Bronchial epithelial cell (primary cell): Measurements from ENCODE around the gene PTBP3. TPM values are rescaled to one million over a fixed set of nuclear protein-coding genes. Genes with fewer than 3 reads are reported as not detected.

ENCODE experiments used
- DNase-seq: peaks from one replicate; pipeline ENCODE4 v3.0.0-alpha.2; 2010; ENCODE audit warnings: low read depth
- FAIRE-seq: peaks from 2 replicates; lab custom pipeline; 2011; peaks lifted over from hg19 to GRCh38; lab: Jason Lieb, UNC
- H3K27me3 ChIP-seq: 2 replicates; pipeline ENCODE4 v1.5.1; 2011; ENCODE audit warnings: low read length; ENCODE audit not compliant: control insufficient read depth, insufficient read depth
- H3K36me3 ChIP-seq: 2 replicates; pipeline ENCODE4 v1.5.1; 2011; ENCODE audit warnings: low read length; ENCODE audit not compliant: control insufficient read depth, insufficient read depth
- H3K4me3 ChIP-seq: 2 replicates; pipeline ENCODE4 v1.5.1; 2011; ENCODE audit warnings: mild to moderate bottlenecking, low read depth, low read length, control low read depth
- total RNA-seq: library from RNA; depleted of rRNA; stranded (reverse); fragments of >200 nt; gene quantifications from 2 replicates; pipeline ENCODE4 v1.2.1, GENCODE V29; 2014
- TF ChIP-seq, protein P1 (sequence below): IDR thresholded peaks from 2 replicates; pipeline ENCODE4 v1.5.1; 2011; ENCODE audit warnings: mild to moderate bottlenecking, moderate library complexity, low read length, control low read depth, inconsistent platforms; ENCODE audit not compliant: insufficient read depth, severe bottlenecking

The PTBP3 gene
- total RNA-seq, 1 donor from 2014 or later, result 62.4 TPM

DNA sequence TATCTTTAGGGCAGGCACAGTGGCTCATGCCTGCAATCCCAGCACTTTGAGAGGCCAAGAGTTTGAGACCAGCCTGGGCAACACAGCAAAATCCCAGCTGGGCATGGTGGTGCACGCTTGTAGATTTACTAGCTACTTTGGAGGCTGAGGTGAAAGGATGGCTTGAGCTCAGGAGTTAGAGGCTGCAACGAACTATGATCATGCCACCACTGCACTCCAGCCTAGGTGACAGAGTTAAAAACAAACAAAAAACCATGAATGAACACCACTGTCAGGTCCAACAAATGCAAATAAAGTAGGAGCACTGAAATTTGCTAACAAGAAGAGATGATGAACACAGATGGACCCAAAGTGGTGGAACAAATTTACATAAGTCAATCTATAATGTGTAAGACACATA is 4.9 kb downstream of the PTBP3 start:
- DNase-seq, result no peak
- no peaks in the 10 kb centered on the region for H3K36me3 ChIP-seq
- TF ChIP-seq, protein P1, sequence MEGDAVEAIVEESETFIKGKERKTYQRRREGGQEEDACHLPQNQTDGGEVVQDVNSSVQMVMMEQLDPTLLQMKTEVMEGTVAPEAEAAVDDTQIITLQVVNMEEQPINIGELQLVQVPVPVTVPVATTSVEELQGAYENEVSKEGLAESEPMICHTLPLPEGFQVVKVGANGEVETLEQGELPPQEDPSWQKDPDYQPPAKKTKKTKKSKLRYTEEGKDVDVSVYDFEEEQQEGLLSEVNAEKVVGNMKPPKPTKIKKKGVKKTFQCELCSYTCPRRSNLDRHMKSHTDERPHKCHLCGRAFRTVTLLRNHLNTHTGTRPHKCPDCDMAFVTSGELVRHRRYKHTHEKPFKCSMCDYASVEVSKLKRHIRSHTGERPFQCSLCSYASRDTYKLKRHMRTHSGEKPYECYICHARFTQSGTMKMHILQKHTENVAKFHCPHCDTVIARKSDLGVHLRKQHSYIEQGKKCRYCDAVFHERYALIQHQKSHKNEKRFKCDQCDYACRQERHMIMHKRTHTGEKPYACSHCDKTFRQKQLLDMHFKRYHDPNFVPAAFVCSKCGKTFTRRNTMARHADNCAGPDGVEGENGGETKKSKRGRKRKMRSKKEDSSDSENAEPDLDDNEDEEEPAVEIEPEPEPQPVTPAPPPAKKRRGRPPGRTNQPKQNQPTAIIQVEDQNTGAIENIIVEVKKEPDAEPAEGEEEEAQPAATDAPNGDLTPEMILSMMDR, result no peak
- H3K27me3 ChIP-seq, result no peaks in the 10 kb centered on the region
- no peak for FAIRE-seq
- no peak overlapping the region for H3K4me3 ChIP-seq

DNA sequence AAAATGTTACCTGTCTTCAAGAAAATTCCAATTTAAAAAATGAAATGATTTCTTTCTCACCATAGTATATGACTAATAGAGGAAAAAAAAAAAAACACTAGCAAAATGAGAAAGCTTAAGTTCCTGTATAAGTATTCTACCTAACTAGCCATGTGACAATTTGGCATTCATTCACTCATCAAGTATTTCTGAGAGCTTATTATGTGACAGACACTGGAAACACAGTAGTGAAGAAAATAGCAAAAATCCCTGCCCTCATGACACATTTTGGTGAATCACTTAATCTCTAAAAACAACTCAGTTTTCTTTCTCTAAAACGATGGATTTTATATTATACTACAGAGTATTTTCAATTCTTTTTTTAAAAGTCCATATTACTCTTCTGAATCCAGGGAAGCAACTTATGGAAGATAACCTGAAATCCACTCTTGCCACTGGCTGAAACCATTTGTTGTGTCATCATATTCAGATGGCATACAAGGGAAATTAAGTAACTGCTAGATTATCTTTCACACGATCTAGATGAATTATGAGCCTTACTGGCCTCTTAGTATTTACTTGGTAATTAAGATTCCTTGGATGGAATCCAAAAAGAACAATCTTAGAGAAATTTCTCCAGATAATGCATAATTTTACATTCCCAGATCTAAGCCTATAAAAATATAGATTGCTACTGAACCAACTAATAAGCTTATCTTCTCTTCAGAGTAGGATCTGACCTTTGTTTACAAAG is 5.5 kb downstream of the PTBP3 start:
- H3K4me3 ChIP-seq, result no peak overlapping the region
- no peaks in the 10 kb centered on the region for H3K27me3 ChIP-seq
- TF ChIP-seq, protein P1, result no peak
- DNase-seq, result peak; percentile 63
- FAIRE-seq, result no peak
- no peaks in the 10 kb centered on the region for H3K36me3 ChIP-seq

DNA sequence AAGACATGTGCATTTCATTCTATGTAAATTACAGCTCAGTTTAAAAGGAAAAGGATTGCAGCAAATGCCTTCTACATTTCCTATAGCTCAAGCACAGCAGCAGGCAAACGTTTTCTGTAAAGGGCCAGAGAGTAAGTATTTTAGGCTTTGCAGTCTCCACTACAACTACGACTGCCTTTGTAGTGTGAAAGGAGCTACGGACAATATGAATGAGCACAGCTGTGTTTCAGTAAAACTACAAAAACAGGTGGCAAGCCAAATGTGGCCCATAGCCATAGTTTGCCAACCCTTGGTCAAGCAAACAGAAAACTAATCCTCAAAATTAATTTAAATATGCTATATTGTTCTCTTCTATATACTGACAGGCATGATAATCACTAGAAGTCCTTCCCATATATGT is 7.2 kb downstream of the PTBP3 start:
- H3K4me3 ChIP-seq, result no peak overlapping the region
- TF ChIP-seq, protein P1, result no peak
- FAIRE-seq, result no peak
- H3K36me3 ChIP-seq, result no peaks in the 10 kb centered on the region
- no peaks in the 10 kb centered on the region for H3K27me3 ChIP-seq
- no peak for DNase-seq

DNA sequence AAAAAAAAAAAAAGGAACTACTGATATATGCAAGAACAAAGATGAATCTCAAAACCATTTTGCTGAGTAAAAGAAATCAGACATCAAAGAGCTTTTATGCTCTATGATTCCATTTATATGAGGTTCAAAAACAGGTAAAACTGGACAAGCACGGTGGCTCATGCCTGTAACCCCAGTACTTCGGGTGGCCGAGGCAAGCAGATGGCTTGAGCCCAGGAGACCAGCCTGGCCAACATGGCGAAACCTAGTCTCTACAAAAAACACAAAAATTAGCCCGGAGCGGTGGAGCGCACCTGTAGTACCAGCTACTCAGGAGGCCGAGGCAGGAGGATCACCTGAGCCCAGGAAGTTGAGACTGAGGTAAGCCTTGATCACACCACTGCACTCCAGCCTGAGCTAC is 7.8 kb downstream of the PTBP3 start:
- Histone ChIP-seq H3K36me3 (no peaks in the 10 kb centered on the region), H3K4me3 (no peak overlapping the region), H3K27me3 (no peaks in the 10 kb centered on the region)
- DNase-seq (no peak), FAIRE-seq (no peak)
- TF ChIP-seq, protein P1, result no peak

DNA sequence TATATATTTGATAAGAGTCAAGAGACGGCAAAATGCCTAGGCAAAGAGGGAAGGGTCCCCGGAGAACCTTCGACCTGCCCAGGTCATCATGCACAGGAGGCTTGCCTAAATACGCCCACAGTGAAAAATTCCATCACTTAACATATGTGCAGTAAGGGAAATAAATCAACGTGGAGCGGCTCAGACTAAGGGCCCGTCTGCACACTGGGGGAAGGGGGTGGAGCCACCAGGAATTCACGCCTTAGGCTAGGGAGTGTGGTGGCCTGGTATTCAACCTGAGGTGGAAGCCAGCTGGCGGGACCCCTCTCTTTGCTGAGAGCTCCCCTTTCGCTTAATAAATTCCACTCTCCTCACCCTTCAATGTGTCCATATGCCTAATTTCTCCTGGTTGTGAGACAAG is 8.3 kb downstream of the PTBP3 start:
- H3K4me3 ChIP-seq, result no peak overlapping the region
- H3K27me3 ChIP-seq, result no peaks in the 10 kb centered on the region
- DNase-seq (no peak), FAIRE-seq (no peak)
- no peaks in the 10 kb centered on the region for H3K36me3 ChIP-seq
- TF ChIP-seq, protein P1, result no peak

DNA sequence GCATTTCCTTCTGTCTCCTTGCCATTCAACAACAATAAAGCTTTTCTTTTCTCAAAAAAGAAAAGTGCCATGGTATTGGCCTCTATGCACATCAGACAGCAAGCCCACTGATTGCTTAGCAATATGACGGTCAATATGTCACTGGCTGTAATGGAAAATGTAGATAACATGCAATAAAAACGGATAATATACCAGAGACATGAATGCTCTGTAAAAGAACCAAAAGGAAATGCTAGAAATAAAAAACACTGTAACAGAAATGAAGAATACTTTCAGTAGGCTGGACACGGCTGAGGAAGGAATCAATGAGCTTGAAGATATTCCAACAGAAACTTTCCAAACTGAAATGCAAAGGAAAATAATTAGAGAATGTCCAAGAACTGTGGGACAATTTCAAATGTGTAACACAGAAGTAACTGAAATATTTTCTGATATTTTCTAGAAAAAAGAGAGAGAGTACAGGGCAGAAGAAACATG is 10.0 kb downstream of the PTBP3 start:
- Histone ChIP-seq H3K27me3 (no peaks in the 10 kb centered on the region), H3K4me3 (no peak overlapping the region), H3K36me3 (no peaks in the 10 kb centered on the region)
- TF ChIP-seq, protein P1, result no peak
- FAIRE-seq (no peak), DNase-seq (no peak)
